ENCODE measurements around the gene GPC1.

GRCh38 chr2:240514631-240515030, 79.2 kb downstream of the GPC1 start:
- TF ChIP-seq POLR2A (IDR thresholded peaks at IDR 0.05) = no peak
- no peak for TF ChIP-seq CTCF (IDR thresholded peaks at IDR 0.05)

Data from uterus (tissue), 2 donors.